Measurements from ENCODE around the gene INMT. TPM values are rescaled to one million over a fixed set of nuclear protein-coding genes. Genes with fewer than 3 reads are reported as not detected.

INMT gene
- total RNA-seq, 2 experiments from 2014 or later = 0.32 TPM; not detected in 1

GRCh38 chr7:30723776-30724175, 28.2 kb upstream of the INMT start:
- no TSS peak for BruUV-seq (replicated peaks)
- POLR2A ChIA-PET = interaction anchor here (0.6 kb wide), 1 partner anchor 82 kb away, joined by 3 read pairs; no protein-coding TSS in a partner anchor
- intact Hi-C loops (cut with micrococcal nuclease; ENCODE audit: unreplicated experiment) = no loop called here

GRCh38 chr7:30726296-30727006, 25.5 kb upstream of the INMT start:
- Histone ChIP-seq H3K36me3 (ENCODE audit: insufficient read depth, low read length) (no peaks in the 10 kb centered on the region), H2AFZ (ENCODE audit: low read length) (peak overlapping the region; percentile 95), H4K20me1 (ENCODE audit: insufficient read depth, low read length) (no peaks in the 10 kb centered on the region), H3K4me1 (ENCODE audit: insufficient read depth, low read length, poor library complexity, severe bottlenecking) (peaks cover 27% of the 10 kb centered on the region), H3K4me2 (ENCODE audit: low read length) (peak overlapping the region; percentile 72), H3K9me2 (ENCODE audit: insufficient read depth, low read length) (no peaks in the 10 kb centered on the region), H3K4me3 (ENCODE audit: low read depth, low read length, poor library complexity, severe bottlenecking) (peak overlapping the region; percentile 63), H3K79me2 (ENCODE audit: insufficient read depth, low read depth, low read length) (no peaks in the 10 kb centered on the region), H3K9me3 (ENCODE audit: low read length) (no peaks in the 10 kb centered on the region), H3K27ac (ENCODE audit: low read depth, low read length, poor library complexity, severe bottlenecking) (peak overlapping the region; percentile 58)
- ChIA-PET POLR2A (interaction anchor here (0.7 to 1.5 kb wide), 4 partner anchors 9 to 177 kb away, joined by 3 to 4 read pairs (median 4); no protein-coding TSS in a partner anchor), CTCF (ENCODE audit: unreplicated experiment) (interaction anchor here (0.6 kb wide), 3 partner anchors 23 to 162 kb away, joined by 3 to 4 read pairs (median 4); no protein-coding TSS in a partner anchor)
- peak; percentile 70 for DNase-seq (ENCODE audit: low spot score)
- BruUV-seq (replicated peaks) = TSS peak; percentile 90
- intact Hi-C loops (cut with micrococcal nuclease; ENCODE audit: unreplicated experiment) = loop anchor here (2.0 kb wide), 2 partner anchors 130 to 450 kb away; no protein-coding TSS in a partner anchor
- peak; percentile 64 for TF ChIP-seq CTCF (conservative IDR thresholded peaks at IDR 0.05; ENCODE audit: low read length)
- TF ChIP-seq EZH2phosphoT487 (IDR thresholded peaks at IDR 0.05; ENCODE audit: borderline replicate concordance, low read depth, low read length) = no peak

More at GRCh38 chr7:30723776-30724175, 28.2 kb upstream of the INMT start:
- DNase-seq (ENCODE audit: low spot score) = no peak
- Histone ChIP-seq H3K27ac (ENCODE audit: low read depth, low read length, poor library complexity, severe bottlenecking) (no peak overlapping the region), H3K4me2 (ENCODE audit: low read length) (no peak overlapping the region), H3K79me2 (ENCODE audit: insufficient read depth, low read depth, low read length) (no peaks in the 10 kb centered on the region), H3K36me3 (ENCODE audit: insufficient read depth, low read length) (no peaks in the 10 kb centered on the region), H3K4me3 (ENCODE audit: low read depth, low read length, poor library complexity, severe bottlenecking) (no peak overlapping the region), H3K4me1 (ENCODE audit: insufficient read depth, low read length, poor library complexity, severe bottlenecking) (peaks cover 27% of the 10 kb centered on the region), H3K9me2 (ENCODE audit: insufficient read depth, low read length) (no peaks in the 10 kb centered on the region), H3K9me3 (ENCODE audit: low read length) (no peaks in the 10 kb centered on the region), H4K20me1 (ENCODE audit: insufficient read depth, low read length) (no peaks in the 10 kb centered on the region), H2AFZ (ENCODE audit: low read length) (no peak overlapping the region)
- no peak for TF ChIP-seq CTCF (conservative IDR thresholded peaks at IDR 0.05; ENCODE audit: low read length)
- TF ChIP-seq EZH2phosphoT487 (IDR thresholded peaks at IDR 0.05; ENCODE audit: borderline replicate concordance, low read depth, low read length) = no peak
- CTCF ChIA-PET (ENCODE audit: unreplicated experiment) = no interaction called here
